ENCODE data around the gene RIPOR3.

RIPOR3 gene

GRCh38 chr20:50607850-50608749 is 83.2 kb downstream of the RIPOR3 start:
- no peak overlapping the region for H3K4me3 ChIP-seq (ENCODE audit: low read length)
- no peak for TF ChIP-seq CTCF (IDR thresholded peaks at IDR 0.05; ENCODE audit: insufficient read depth, low read depth, low read length, missing control alignments)
- DNase-seq (ENCODE audit: low read depth), result no peak

- no peak for DNase-seq (ENCODE audit: low read depth)
- no peak for TF ChIP-seq CTCF (IDR thresholded peaks at IDR 0.05; ENCODE audit: insufficient read depth, low read depth, low read length, missing control alignments)
- no peak overlapping the region for H3K4me3 ChIP-seq (ENCODE audit: low read length)
Measured at GRCh38 chr20:50607436-50607835, 83.9 kb downstream of the RIPOR3 start.

DNA sequence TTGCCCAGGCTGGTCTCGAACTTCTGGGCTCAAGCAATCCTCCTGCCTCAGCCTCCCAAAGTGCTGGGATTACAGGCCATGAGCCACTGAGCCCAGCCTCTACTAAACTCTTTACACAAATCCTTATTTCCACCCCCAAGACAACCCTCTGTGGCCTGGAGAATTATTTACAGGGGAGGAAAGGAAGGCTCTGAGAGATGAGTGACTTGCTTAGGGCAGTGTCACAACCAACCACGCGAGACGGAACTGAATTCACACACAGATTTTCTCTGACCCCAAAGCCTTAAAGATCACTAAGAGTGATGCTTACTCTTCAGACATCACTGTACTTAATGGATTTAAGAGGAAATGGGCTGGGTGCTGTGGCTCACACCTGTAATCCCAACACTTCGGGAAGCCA is 86.2 kb downstream of the RIPOR3 start:
- no peak for DNase-seq (ENCODE audit: low read depth)
- no peak overlapping the region for H3K4me3 ChIP-seq (ENCODE audit: low read length)
- no peak for TF ChIP-seq CTCF (IDR thresholded peaks at IDR 0.05; ENCODE audit: insufficient read depth, low read depth, low read length, missing control alignments)

DNA sequence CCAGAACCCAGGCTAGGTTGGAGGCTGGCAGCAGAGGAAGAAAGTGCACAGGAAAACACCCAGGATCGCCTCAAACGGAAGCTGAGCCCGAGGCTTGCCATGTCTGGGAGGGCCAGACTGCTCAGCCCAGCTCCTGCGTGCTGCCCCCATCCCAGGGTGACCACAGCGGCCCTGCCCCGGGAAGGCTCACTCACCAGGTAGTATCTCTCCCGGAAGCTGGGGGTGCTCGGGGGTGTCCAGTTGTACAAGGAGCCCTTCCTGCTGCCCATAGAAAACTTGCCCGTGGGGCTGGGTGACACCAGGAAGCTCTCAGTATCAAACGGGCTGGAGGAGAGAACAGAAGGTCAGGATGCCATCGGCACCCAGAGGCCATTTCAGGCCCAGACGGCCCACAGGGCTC is 86.9 kb downstream of the RIPOR3 start:
- no peak for DNase-seq (ENCODE audit: low read depth)
- TF ChIP-seq CTCF (IDR thresholded peaks at IDR 0.05; ENCODE audit: insufficient read depth, low read depth, low read length, missing control alignments), result no peak

DNA sequence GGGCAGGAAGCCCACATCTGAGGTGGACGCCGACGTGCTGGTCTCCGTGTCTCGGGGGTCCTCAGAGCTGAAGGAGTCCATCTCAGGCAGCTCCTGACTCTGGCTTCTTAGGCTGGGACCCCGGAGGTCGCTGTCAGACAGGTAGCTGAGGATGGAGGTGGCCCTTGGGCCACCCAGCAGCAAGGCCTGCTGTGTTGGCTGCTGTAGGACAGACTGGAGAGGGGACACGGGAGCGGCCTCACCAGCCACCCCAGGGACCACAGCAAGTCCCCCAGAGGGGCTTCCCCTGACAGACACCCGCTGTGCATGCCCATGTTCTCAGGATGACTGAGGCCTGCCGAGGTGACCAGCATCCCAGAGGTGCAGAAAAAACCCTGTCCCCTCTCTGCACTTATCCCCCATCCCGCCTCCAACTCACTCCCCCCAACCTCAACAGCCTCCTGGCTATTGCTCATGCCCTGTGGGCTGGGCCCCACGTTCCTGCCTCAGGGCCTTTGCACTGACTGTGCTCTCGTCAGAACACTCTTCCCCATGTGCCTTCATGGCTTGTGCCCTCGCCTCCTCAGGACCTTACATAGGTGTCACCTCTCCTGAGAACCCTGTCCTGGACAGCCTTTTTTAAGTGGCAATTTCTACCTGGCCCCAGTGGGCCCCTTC is 88.8 kb downstream of the RIPOR3 start:
- no peak for TF ChIP-seq CTCF (IDR thresholded peaks at IDR 0.05; ENCODE audit: insufficient read depth, low read depth, low read length, missing control alignments)
- DNase-seq (ENCODE audit: low read depth), result no peak
- no peak overlapping the region for H3K4me3 ChIP-seq (ENCODE audit: low read length)

More for the DNA sequence above, 86.9 kb downstream of the RIPOR3 start:
- no peak overlapping the region for H3K4me3 ChIP-seq (ENCODE audit: low read length)

- TF ChIP-seq CTCF (IDR thresholded peaks at IDR 0.05; ENCODE audit: insufficient read depth, low read depth, low read length, missing control alignments), result no peak
- no peak for DNase-seq (ENCODE audit: low read depth)
- H3K4me3 ChIP-seq (ENCODE audit: low read length), result no peak overlapping the region
Measured at GRCh38 chr20:50601511-50602431, 89.6 kb downstream of the RIPOR3 start.

All from epithelial cell of esophagus (primary cell).